DMS153 treated with DMSO at 0.1 percent for 48 hours (cell line): ENCODE data around the gene MGAT5.
A peak's percentile ranks its signal among the peaks of the same experiment; 100 is the strongest.

Experiments
- DNase-seq: peaks from one replicate; lab custom pipeline; 2025; ENCODE audit not compliant: unreplicated experiment; lab: John Stamatoyannopoulos, UW

Gene MGAT5

DNA sequence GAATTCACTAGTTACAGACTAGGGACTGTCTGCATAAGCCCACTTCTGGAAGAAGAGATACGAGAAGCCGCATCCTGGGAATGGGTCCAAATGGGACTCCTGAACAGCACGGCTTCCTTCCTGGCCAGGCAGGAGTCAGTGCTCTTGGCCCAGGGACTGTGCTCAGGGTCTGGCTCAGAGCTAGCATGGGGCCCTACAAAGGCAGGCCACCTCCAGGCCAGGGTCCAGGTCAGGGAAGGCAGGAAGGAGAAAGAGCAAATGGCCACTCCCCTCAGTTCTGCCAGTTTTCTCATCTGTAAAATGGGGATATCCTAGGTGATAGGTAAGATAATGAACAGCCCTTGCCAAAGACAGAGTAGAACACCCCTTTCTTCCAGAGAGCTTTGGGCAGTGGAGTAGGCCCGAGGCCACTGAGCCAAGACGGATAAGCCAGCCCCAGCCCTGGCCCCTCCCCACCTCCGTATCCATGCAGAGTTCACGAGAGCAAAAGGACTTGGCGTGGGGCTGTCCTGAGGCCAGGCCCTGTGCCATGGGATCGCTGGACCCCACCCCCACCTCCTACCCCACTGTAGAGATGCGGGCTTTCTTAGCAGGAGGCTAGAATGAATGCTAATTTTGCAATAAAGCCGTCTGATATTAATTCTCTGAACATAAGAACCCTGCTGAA lies 190.1 kb downstream of the MGAT5 start:
- DNase-seq: no peak

DNA sequence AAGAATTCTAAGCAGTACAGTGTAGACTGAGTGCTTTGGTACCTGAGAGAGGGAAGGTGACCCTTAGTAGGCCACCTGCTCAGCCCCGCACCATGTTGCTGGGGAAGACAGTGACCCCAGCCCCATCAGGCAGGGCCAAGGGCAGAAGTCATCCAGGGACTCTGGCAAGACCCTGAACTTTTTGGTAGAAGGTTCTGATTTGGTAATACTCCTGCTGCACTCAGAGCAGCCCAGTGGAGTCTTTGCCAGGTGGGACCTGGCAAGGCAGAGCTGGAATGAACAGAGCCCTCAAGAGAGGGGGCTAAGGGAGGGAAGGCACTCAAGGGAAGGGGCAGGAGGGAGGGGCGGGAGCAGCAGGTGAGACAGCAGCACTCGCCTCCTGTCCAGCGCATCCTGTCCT lies 191.2 kb downstream of the MGAT5 start:
- DNase-seq: no peak

DNA sequence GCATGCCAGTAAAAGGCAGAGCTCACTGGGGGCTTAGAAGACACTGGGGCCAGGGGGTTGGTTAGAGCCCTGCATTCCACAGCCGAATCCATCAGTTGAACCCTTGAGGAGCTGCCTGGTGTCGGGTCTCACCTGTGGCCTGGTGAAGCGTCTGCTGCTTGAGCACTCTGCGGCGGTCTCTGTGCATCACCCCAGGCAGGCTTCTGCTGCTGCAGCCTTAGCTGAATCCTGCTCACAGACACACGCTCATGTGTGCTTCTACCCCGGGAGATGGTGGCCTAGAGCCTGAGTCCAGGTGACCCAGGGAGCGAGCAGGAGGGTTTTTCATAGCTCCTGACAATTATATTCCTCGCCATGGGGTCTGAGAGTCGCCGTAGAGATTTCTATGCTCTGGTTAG lies 192.1 kb downstream of the MGAT5 start:
- DNase-seq: no peak

DNA sequence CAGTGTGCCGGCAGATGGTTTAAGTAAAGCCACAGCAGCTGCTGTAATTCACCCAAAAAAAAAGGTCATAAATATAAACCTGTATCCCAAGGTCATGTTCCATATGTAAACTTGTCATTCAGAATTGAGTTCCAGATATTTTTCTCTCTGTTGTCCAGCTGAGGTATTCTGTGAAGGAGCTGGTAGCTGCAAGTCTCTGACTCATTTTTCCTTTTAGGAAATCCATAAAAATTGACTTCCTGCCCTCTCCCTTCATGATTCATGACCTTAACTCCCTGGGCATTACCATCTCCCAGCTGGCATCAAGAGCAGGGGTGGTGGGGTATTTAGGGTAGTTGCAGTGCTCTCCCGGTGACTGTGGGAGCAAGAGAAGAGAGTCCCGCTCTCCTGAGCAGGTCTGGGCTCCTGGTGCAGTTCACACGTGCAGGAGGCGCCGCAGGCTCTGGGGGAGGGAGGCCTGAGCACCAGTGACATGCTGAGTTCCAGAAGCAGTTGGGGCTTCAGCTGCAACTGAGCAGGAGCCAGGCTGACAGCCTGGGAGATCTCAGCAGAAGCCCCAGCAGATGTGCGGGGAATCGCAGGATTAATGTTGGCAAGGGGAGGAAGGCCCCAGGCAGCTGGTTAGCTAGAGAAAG lies 192.6 kb downstream of the MGAT5 start:
- no peak for DNase-seq

DNA sequence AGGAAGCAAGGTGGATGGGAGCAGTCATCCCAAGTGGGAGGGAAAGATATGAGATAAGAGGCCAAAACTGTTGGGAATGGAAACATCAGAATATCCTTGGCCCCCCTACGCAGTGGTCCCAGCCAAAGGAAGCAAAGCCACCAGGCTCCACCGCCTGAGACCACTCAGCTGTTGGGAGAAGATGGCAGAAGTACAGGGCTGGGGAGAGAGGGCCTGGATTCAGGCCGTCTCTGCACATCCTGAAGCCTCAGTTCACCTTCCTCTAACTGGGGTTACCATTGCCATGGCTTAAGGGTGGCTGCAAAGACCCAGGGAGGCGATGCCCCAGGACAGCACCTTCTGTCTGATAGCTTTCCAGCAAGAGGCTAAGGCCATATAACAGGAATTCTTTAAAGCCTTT lies 193.8 kb downstream of the MGAT5 start:
- no peak for DNase-seq

DNA sequence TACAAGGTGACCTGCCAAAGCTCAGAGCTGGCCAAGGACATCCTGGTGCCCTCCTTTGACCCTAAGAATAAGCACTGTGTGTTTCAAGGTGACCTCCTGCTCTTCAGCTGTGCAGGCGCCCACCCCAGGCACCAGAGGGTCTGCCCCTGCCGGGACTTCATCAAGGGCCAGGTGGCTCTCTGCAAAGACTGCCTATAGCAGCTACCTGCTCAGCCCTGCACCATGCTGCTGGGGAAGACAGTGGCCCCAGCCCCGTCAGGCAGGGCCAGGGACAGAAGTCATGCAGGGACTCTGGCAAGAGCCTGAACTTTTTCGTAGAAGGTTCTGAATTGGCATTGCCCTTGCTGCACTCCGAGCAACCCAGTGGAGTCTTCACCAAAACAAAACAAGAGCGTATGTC lies 194.8 kb downstream of the MGAT5 start:
- DNase-seq: no peak

DNA sequence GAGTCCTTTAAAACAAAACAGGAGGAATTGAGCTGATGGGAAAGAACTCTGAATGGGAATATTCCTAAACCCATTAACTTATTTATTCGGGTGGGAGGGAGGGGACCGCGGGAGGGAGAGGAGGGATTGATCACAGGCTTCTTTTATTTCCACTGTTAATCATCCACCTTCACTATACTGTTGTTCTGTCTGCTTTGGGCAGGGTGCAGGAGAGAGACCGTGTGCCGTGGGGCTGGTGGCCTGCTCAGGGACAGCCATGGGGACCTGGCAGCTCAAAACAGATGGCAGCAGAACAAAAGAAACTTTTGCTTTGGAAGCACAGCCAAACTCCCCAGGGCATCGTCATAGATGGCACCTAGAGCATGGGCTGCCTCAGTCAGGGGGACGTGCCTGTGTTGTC lies 195.3 kb downstream of the MGAT5 start:
- no peak for DNase-seq

DNA sequence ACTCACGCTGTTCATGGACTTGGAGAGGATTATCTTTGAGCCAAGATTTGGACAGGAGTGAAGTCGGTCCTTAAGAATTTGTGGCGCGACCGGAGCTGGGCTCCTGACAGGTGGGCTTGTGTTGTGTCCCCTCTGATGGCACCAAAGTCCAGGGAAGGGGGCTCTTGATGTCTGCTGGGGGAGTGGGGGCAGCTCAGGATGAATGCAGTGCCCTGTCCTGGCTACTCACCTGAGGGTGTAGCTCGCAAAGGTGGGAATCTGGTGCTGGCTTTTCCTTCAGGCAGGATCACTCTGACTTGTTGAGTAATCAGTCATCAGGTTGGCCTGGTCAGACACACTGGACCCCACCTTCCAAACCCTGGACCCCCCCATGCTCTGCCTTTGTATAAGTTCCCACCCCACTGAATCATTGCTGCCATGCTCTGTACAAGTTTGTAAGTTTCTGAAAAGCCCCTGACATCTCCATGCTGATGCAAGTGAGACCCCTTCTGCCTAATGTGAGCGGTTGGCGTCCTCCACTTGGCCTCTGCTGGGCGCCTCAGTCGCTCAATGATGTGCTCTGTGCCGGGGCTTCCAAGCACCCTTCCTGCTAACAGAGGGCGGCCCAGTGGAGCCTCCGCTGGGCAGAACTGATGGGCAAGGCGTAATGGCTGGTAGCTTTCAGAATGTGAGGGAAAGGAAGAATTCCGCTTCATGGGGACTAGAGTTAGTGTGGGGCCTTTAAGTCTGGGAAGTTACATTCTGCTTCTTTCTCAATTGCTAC lies 196.1 kb downstream of the MGAT5 start:
- DNase-seq: no peak

DNA sequence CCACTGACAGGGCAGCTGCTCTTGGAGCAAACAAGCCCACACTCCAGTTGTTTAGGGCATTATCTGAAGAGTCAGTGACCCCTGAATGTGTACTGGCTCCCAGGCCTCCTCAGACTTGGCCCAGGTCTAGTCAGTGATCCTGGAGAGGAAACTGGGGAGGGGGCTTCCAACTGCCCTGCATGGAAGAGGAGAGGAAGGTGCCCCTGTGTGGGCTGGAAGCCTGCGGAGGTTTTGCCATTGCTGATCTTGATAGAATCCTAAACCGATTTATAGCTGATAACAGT lies 197.4 kb downstream of the MGAT5 start:
- no peak for DNase-seq

DNA sequence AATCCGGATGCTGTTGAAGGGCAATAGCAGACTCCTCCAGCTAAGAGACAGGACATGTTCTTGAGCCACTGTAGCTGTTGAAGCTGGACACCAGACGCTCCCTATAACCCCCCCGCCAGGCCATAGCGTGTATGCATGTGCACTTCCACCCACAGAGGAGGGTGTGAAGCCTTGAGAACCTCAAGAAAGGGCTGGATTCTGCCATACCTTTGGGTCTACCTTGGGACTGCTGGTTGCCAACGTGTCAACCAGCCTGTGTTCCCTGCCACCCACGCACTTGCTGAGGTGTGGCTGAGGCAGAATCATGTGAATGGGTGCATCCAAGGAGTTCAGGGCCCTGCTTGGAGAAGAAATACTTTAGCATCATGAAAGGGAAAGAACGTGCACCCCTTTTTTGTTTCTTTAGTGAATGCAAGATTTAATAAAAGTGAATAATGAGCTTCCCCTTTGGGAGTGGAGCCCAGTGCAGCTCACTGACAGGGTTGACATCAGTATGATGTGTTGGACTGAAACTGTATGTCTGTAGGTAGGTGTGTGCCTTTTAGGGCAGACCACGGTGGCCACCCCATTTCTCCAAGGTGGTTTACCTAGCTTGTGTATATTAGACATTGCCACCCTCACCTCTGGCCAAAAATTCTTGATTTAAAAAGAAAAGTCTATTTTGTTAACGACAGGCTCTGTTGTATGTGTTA lies 198.3 kb downstream of the MGAT5 start:
- no peak for DNase-seq

DNA sequence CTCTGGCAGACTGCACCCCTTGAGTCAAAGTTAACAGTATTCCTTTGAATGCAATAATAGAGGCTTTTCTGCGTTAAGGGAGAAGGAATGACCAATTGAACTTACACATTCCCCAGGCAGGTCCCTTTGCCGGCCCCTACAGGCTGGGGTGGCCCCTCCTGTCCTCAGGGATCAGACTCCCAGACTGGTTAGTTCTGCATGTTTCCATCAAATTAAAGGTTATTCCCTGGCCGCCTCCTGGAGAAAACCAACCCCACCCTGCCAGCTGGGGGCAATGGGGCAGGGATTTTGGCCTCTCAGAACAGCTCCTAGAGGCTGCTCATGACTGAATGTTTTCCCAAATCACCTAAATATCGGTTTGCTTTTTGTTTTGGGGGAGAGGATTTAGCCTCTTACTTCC lies 199.6 kb downstream of the MGAT5 start:
- no peak for DNase-seq

DNA sequence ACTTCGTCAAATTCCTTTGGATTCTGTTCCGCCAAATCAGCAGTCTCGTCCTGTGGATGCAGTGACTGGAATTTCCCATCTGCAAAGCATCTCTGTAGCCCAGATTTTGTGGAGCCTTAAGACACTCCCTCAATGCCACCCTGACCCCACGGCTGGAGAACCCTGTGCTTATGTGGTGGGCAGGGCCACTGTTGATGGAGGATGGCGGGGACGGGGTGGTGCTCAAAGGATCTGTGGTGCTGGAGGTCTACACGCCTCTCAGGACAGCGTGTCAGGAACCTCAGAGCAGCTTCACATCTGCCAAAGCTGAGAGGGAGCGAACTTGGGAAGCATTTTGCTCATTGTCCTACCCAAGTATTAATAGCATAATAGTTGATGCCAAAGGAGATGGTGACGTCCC lies 200.1 kb downstream of the MGAT5 start:
- DNase-seq: no peak

DNA sequence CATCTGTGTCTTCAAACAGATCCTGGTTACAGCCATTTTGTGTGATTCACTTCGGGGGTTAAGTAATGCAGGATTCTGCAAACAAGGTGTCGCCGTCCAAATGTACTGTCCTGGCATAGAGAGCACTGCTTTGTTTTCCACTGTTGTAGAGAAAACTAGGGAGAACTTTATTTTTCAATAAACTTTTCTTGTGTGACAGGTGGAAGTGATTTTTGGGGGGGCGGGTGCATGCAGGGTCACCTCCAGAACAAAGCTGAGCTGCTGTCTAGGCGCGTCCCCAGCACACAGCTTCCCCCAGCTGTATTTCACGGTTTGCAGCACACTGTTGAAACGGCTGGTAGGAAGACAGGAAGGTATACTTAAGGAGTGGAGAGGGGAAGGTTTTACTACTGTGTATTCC lies 200.6 kb downstream of the MGAT5 start:
- no peak for DNase-seq

DNA sequence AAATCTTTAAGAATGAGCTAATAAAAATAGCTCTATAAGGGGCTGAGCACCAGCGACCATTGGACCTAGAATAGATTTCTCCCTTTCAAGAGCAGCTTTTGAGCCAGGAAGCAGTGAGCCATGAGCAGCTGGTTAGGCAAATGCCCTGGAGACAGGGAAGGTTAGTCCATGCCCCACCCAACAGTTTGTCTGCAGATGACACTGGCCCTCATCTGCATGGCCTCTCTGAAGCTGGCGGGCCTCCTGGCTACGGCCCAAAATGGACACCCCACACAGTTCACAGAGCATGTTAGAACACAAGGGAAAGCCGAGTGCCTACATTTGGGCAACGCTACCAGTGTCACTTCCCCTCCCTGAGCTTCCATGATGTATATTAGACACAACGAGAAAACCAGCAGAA lies 201.1 kb downstream of the MGAT5 start:
- DNase-seq: no peak

DNA sequence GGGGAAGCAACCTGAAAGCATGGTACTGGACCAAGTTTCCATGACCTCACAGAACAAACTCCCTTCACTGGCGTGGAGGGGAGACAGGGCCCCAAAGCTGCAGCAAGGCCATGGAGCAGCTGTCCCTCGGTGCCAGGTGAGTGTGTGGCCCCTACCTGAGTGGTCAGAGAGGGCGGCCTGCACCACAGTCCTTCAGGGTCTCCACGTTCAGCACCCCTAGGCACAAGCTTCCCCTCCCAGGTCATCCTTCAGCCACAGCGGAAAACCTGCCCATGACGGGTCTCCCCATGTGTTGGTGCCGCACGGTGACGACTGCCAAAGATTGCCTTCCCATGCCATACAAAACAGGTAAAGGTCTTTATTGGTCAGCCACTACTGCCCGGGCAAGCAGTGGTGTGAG lies 201.6 kb downstream of the MGAT5 start:
- DNase-seq: no peak

DNA sequence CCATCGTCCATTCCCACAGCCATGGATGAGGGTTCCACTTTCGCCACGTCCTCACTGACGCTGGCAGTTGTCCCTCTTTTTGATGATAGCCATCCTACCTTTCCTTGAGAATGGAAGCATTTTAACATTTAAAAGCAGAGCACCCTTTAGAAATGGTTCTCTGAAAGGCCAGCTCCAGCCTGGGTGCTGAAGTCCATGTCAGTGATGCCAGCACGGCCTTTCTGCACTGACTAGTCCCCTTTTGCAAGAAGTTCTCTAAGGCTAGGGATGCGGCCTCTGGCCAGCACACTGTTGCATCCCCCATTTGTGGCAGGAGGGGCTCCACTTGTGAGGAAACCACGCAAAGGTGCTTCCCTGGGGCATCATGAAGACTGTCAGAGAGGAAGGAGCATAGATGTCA lies 203.5 kb downstream of the MGAT5 start:
- no peak for DNase-seq

DNA sequence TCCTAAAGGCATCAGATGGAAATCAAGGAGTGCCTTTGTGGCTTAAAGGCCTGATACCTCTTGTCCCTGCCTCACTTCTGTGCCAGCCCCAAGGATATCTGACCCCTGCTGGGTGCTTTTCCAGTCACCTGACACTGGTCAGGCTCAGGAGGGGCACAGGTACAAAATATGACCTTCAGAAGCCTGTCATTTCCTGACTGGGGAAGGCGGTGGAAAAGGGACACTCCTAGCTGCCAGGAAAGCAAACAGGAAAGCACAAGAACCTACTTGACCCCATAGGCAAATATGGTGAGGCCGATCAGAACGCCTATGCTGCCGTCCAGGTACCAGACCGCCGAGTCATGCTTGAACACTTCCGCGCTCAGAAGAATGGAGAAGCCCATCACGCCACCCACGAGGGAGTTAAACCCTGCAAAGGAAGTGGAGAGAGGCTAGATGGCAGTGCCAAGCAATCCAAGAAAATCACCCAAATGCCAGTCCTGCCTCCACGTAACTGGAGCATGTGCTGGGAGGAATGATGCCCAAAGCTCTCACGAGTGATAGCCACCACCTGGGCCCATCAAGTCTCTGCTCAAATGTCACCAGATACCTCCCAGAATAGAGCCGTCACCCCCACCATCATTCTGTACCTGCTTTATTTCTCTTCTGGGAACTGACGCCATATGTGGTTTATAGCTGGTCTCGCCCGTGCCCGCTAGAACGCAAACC lies 204.0 kb downstream of the MGAT5 start:
- DNase-seq: no peak

DNA sequence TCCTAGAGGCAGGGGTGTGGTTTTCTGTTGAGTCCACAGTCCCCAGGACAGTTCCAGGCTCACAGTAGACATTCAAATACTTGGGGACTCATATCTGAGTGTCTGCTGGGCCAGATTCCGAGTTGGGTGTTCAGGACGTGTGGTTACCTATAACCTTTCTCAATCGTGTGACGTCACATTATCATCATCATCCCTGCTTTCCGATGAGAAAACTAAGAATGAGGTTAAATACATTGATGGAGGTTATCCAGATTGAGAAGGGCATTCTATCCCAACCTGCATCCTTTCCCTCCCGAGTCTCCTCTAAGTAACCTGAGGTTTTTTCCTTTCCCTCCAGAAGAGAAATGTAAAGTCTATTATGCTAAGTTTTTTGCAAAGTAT lies 204.6 kb downstream of the MGAT5 start:
- no peak for DNase-seq

DNA sequence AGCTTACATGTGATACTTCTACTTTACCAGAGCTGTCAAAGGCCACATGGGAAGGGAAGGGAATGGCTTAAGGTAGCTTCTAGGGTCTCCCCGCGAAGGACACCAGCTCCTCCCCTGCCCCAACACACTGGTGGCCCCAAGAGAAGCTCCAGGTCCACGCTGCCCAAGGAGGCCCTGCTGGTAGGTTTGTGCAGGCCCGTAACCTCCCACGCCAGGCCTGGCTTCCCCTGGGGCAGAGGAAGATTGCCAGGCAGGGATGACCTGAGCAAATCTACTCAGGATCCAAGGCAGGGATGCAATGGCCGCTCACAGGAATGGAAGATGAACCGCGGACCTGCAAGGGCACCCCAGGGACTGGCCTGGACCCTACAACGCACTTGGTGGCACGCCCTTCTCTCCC lies 205.1 kb downstream of the MGAT5 start:
- DNase-seq: no peak

DNA sequence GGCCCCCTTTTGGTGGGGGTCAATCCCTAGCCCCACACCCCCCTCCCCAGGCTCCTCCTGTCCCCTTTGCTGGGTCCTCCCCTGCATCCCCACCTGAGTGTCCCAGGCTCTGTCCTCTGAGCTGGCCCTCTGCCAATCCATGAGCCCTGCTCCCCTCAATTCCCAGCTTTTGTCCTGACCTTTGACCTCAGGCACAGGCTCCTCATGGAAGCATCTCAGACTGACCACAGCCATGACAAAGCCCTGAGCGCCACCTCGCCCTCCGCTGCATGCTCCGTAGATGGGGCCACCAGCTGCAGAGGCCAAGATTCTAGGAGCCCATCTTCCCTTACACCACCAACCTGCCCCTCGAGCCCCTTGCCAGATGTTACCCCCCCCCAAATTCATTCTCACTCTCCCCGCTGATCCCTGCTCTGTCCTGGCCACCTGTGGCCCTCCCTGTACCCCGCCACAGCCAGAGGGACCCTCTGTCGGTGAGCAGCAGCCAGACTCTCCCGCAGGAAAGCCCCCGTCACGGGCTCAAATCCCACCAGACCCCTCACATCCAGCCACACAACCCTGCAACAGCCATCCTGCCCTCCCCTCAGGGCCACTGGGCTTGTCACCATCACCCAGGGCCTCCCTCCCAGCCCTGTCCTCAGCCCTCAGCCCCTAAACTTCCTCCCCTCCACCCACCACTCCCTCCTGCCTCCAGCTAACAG lies 206.0 kb downstream of the MGAT5 start:
- DNase-seq: no peak

DNA sequence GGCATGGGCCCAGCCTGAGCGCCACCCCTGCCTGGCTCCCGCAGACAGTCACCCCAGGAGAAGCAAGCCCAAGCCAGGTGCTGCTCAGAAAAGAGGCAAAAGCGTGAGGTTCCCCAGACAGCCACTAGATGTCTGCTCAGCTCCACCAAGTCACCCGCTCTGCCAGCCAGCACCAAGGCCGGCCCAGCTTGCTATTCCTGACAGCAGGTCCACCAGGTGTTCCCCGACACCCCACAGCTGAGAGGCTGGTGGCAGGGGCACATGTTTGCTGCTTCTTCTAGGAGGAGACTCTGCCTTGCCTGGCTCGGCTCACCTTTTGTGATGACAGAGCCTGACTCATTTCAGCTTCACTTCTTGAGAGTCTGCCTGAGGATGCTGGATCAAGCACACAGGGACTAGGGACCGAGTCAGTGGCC lies 206.7 kb downstream of the MGAT5 start:
- DNase-seq: peak; percentile 59
